ENCODE results near the gene CDK8.

DNA sequence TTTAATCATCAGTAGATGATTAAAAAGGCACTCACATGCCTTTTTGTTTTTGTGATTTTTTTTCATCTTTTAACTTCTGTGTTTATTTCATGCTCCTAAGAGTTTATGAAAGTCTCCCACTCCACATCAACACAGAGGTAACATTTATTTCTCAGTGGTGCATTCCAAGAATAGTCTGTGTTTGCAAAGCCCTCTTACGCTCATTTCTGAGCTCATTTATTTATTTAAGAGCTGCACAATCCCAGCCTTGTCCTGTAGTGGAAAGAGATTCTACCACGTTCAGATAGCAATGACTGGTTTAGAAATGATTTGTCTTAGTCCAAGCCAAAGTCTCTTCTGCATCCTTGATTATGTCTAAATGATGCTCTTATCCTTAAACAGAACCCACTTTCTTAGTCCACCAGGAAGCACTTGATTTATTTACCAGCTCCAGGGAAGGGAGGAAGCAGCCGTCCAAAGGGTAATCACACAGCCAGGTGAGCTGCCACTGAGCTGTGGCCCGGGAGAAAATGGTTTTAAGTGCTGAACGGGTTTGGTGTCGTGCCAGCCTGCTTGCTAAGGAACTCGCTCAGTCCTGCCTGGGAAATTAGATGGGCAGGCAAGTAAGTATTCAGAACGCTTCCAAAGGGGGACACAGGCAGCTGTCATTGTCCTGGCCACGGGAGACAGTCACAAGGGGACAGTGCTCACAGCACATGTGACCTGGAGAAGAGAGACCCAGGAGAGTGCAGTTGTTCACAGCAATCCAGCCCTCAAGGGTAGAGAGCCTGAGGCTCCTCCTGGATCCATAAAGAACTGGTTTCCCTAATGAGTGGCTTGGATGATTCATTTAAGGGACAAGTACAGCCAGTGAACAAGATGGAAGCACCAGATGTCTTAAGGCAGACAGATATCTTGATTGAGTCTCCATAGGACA is 171.8 kb downstream of the CDK8 start:
- no peak for TF ChIP-seq TAF1 (IDR thresholded peaks at IDR 0.05; ENCODE audit: borderline replicate concordance, insufficient read depth, low read length)
- no peak for TF ChIP-seq POLR2AphosphoS5 (IDR thresholded peaks at IDR 0.05; ENCODE audit: low read depth, low read length)
- no peak for TF ChIP-seq FOXP2 (optimal IDR thresholded peaks at IDR 0.05; ENCODE audit: borderline replicate concordance, extremely low read depth, extremely low read length, insufficient read depth)
- TF ChIP-seq SIN3A (IDR thresholded peaks at IDR 0.05; ENCODE audit: borderline replicate concordance, insufficient read depth, low read length), result no peak
